ENCODE measurements around the gene TOMM70. TPM values are rescaled to one million over a fixed set of nuclear protein-coding genes. Genes with fewer than 3 reads are reported as not detected.

Gene TOMM70
- polyA plus RNA-seq, 1 donor (not counting 4 experiments of a cell fraction or from before 2014, with no cell fraction given): 40.8 TPM

- Histone ChIP-seq H3K4me3 (ENCODE audit: control insufficient read depth in 2 of 3, extremely low read depth in 1 of 3, insufficient read depth in 2 of 3, low read depth in 1 of 3, low read length in 3 of 3) (no peak overlapping the region), H3K27ac (ENCODE audit: control insufficient read depth, insufficient read depth, low read length) (no peak overlapping the region), H3K9me1 (ENCODE audit: control insufficient read depth, extremely low read depth, insufficient read depth, low read length) (no peaks in the 10 kb centered on the region), H3K4me2 (ENCODE audit: control insufficient read depth, extremely low read depth, insufficient read depth, low read depth, low read length) (no peak overlapping the region), H3K4me1 (ENCODE audit: control insufficient read depth, extremely low read depth, insufficient read depth, low read length) (no peaks in the 10 kb centered on the region), H3K27me3 (ENCODE audit: control insufficient read depth, extremely low read depth, insufficient read depth, low read length) (no peaks in the 10 kb centered on the region), H3K36me3 (ENCODE audit: control insufficient read depth in 2 of 2, extremely low read depth in 1 of 2, insufficient read depth in 2 of 2, low read length in 2 of 2) (peaks cover 0 to 2% of the 10 kb centered on the region in 2 experiments), H3K9ac (ENCODE audit: control insufficient read depth, extremely low read depth, insufficient read depth, low read length) (no peak overlapping the region), H3K79me2 (ENCODE audit: control insufficient read depth, insufficient read depth, low read length) (no peaks in the 10 kb centered on the region), H2AFZ (ENCODE audit: control insufficient read depth, low read length) (no peak overlapping the region), H4K20me1 (ENCODE audit: control insufficient read depth, extremely low read depth, insufficient read depth, low read length) (no peaks in the 10 kb centered on the region), H3K9me3 (ENCODE audit: control insufficient read depth, low read depth, low read length) (no peaks in the 10 kb centered on the region)
- FAIRE-seq (no peak), DNase-seq (ENCODE audit: low read depth, low spot score) (no peak)
- dilution Hi-C loops (cut with MboI; ENCODE audit: extremely low pct_ligation_motif_present, low sequenced_read_pairs): no loop called here
- TF ChIP-seq CTCF (optimal IDR thresholded peaks at IDR 0.05 in 1 of 3, IDR thresholded peaks at IDR 0.05 in 1 of 3, conservative IDR thresholded peaks at IDR 0.05 in 1 of 3; ENCODE audit: extremely low read depth in 1 of 3, insufficient read depth in 2 of 3, low read length in 3 of 3) (no peak), EZH2 (IDR thresholded peaks at IDR 0.05; ENCODE audit: low read length) (no peak)
Measured at GRCh38 chr3:100324044-100324443, 76.8 kb downstream of the TOMM70 start.

- Histone ChIP-seq H3K9me1 (ENCODE audit: control insufficient read depth, extremely low read depth, insufficient read depth, low read length) (no peaks in the 10 kb centered on the region), H3K4me2 (ENCODE audit: control insufficient read depth, extremely low read depth, insufficient read depth, low read depth, low read length) (no peak overlapping the region), H3K9ac (ENCODE audit: control insufficient read depth, extremely low read depth, insufficient read depth, low read length) (no peak overlapping the region), H3K4me1 (ENCODE audit: control insufficient read depth, extremely low read depth, insufficient read depth, low read length) (no peaks in the 10 kb centered on the region), H3K27me3 (ENCODE audit: control insufficient read depth, extremely low read depth, insufficient read depth, low read length) (no peaks in the 10 kb centered on the region), H3K79me2 (ENCODE audit: control insufficient read depth, insufficient read depth, low read length) (no peaks in the 10 kb centered on the region), H4K20me1 (ENCODE audit: control insufficient read depth, extremely low read depth, insufficient read depth, low read length) (no peaks in the 10 kb centered on the region), H3K36me3 (ENCODE audit: control insufficient read depth in 2 of 2, extremely low read depth in 1 of 2, insufficient read depth in 2 of 2, low read length in 2 of 2) (no peaks in the 10 kb centered on the region), H3K9me3 (ENCODE audit: control insufficient read depth, low read depth, low read length) (no peaks in the 10 kb centered on the region), H3K27ac (ENCODE audit: control insufficient read depth, insufficient read depth, low read length) (no peak overlapping the region), H3K4me3 (ENCODE audit: control insufficient read depth in 2 of 3, extremely low read depth in 1 of 3, insufficient read depth in 2 of 3, low read depth in 1 of 3, low read length in 3 of 3) (no peak overlapping the region), H2AFZ (ENCODE audit: control insufficient read depth, low read length) (no peak overlapping the region)
- no peak for TF ChIP-seq EZH2 (IDR thresholded peaks at IDR 0.05; ENCODE audit: low read length)
- no peak for TF ChIP-seq CTCF (optimal IDR thresholded peaks at IDR 0.05 in 1 of 3, IDR thresholded peaks at IDR 0.05 in 1 of 3, conservative IDR thresholded peaks at IDR 0.05 in 1 of 3; ENCODE audit: extremely low read depth in 1 of 3, insufficient read depth in 2 of 3, low read length in 3 of 3)
- FAIRE-seq (no peak), DNase-seq (ENCODE audit: low read depth, low spot score) (no peak)
- dilution Hi-C loops (cut with MboI; ENCODE audit: extremely low pct_ligation_motif_present, low sequenced_read_pairs): no loop called here
Measured at GRCh38 chr3:100319951-100320350, 80.9 kb downstream of the TOMM70 start.
